Measurements from ENCODE around the gene MAPK13. TPM values are rescaled to one million over a fixed set of nuclear protein-coding genes. Genes with fewer than 3 reads are reported as not detected.

The MAPK13 gene
- total RNA-seq, 2 donors from 2014 or later: 1.4 to 7.2 TPM

- Histone ChIP-seq H3K27me3 (no peaks in the 10 kb centered on the region), H3K27ac (no peak overlapping the region), H3K4me1 (no peaks in the 10 kb centered on the region), H3K36me3 (peaks cover 33% of the 10 kb centered on the region), H3K4me3 (no peak overlapping the region), H3K9me3 (no peaks in the 10 kb centered on the region)
- TF ChIP-seq CTCF (IDR thresholded peaks at IDR 0.05): no peak
- no peak for DNase-seq (ENCODE audit: low spot score)
Observed at GRCh38 chr6:36111526-36111925, 18.8 kb upstream of the MAPK13 start.

- H3K4me1 ChIP-seq: no peaks in the 10 kb centered on the region
- H3K36me3 ChIP-seq: peaks cover 33% of the 10 kb centered on the region
- DNase-seq (ENCODE audit: low spot score): no peak
- H3K9me3 ChIP-seq: no peaks in the 10 kb centered on the region
- no peaks in the 10 kb centered on the region for H3K27me3 ChIP-seq
- no peak for TF ChIP-seq CTCF (IDR thresholded peaks at IDR 0.05)
- H3K27ac ChIP-seq: no peak overlapping the region
- no peak overlapping the region for H3K4me3 ChIP-seq
Observed at GRCh38 chr6:36113049-36113448, 17.3 kb upstream of the MAPK13 start.

- H3K4me3 ChIP-seq: no peak overlapping the region
- no peak overlapping the region for H3K27ac ChIP-seq
- peaks cover 0 to 3% of the 10 kb centered on the region in 2 donors for H3K4me1 ChIP-seq
- no peak for TF ChIP-seq CTCF (IDR thresholded peaks at IDR 0.05)
- H3K36me3 ChIP-seq: peaks cover 26% of the 10 kb centered on the region
- no peak for DNase-seq (ENCODE audit: low spot score)
- H3K27me3 ChIP-seq: no peaks in the 10 kb centered on the region
- H3K9me3 ChIP-seq: no peaks in the 10 kb centered on the region
Observed at GRCh38 chr6:36113703-36114102, 16.6 kb upstream of the MAPK13 start.

GRCh38 chr6:36114798-36115408 lies 15.4 kb upstream of the MAPK13 start:
- Histone ChIP-seq H3K36me3 (peaks cover 16% of the 10 kb centered on the region), H3K27ac (no peak overlapping the region), H3K9me3 (no peaks in the 10 kb centered on the region), H3K27me3 (no peaks in the 10 kb centered on the region), H3K4me3 (no peak overlapping the region), H3K4me1 (peaks cover 0 to 3% of the 10 kb centered on the region in 2 donors)
- DNase-seq (ENCODE audit: low spot score): no peak
- no peak for TF ChIP-seq CTCF (IDR thresholded peaks at IDR 0.05)

- H3K27ac ChIP-seq: no peak overlapping the region
- TF ChIP-seq CTCF (IDR thresholded peaks at IDR 0.05): no peak
- H3K4me1 ChIP-seq: peaks cover 0 to 5% of the 10 kb centered on the region in 2 donors
- H3K9me3 ChIP-seq: no peaks in the 10 kb centered on the region
- DNase-seq (ENCODE audit: low spot score): no peak
- H3K36me3 ChIP-seq: peaks cover 11% of the 10 kb centered on the region
- H3K4me3 ChIP-seq: no peak overlapping the region
- no peaks in the 10 kb centered on the region for H3K27me3 ChIP-seq
Observed at GRCh38 chr6:36115412-36115811, 14.9 kb upstream of the MAPK13 start.

Data from right atrium auricular region (tissue), 2 donors.